HepG2 (cell line): ENCODE results near the gene EGFR. TPM values are rescaled to one million over a fixed set of nuclear protein-coding genes. Genes with fewer than 3 reads are reported as not detected.

Experiments
- ATAC-seq: fragments of 200-7000 bp; cut with Tn5 transposase; 3 replicates; pipeline ENCODE4 v1.9.1; 2020; ENCODE audit warnings: mild to moderate bottlenecking, moderate library complexity
- BruUV-seq: library from RNA; stranded (reverse); fragments of 400-500 nt; replicated peaks from 2 replicates; lab custom pipeline; 2021; lab: Mats Ljungman, UMichigan
- CTCF ChIA-PET: fragments of 300-600 bp; formaldehyde crosslinking; extraction: SDS; loops from one replicate; lab custom pipeline; 2021; ENCODE audit warnings: low total read pairs, inconsistent platforms, low intra/inter-chr PET ratio; lab: Yijun Ruan, JAX
- POLR2A ChIA-PET: fragments of 350-600 bp; sonication (Branson Sonifier 250); formaldehyde crosslinking; loops from one replicate; lab custom pipeline; 2020; ENCODE audit warnings: antibody characterized with exemption, inconsistent platforms; lab: Yijun Ruan, JAX
- DNase-seq: peaks from one replicate; pipeline ENCODE4 v3.0.0-alpha.2; 2015; ENCODE audit warnings: low spot score
- FAIRE-seq: peaks from 3 replicates; lab custom pipeline; 2011; peaks lifted over from hg19 to GRCh38; lab: Jason Lieb, UNC
- H2AFZ ChIP-seq: one replicate; pipeline ENCODE4 v1.6.1; 2011; ENCODE audit warnings: low read length, inconsistent platforms
- H3K27ac ChIP-seq: fragments of 300-600 bp; 3 replicates; pipeline ENCODE4 v1.8.0; 2011; ENCODE audit warnings: mixed run types, mild to moderate bottlenecking, mixed read lengths, low read length, inconsistent platforms; ENCODE audit not compliant: insufficient read depth; ENCODE audit errors: extremely low read length
- H3K27me3 ChIP-seq, 2 experiments: fragments of 200-600 bp in 1 of 2; 2 replicates in 1 of 2; 3 replicates in 1 of 2; pipeline versions ENCODE4 v1.6.0 to v1.8.0; 2011; ENCODE audit warnings: low read length in 2 of 2, mild to moderate bottlenecking in 2 of 2, moderate library complexity in 2 of 2, inconsistent platforms in 1 of 2; ENCODE audit not compliant: insufficient read depth in 2 of 2, control insufficient read depth in 1 of 2
- H3K36me3 ChIP-seq, 2 experiments: fragments of 200-600 bp in 1 of 2; replicated peaks in 1 of 2; 2 replicates in 1 of 2; 3 replicates in 1 of 2; pipeline versions ENCODE4 v1.5.1 to v1.8.0; 2011; ENCODE audit warnings: low read length in 2 of 2, inconsistent platforms in 1 of 2; ENCODE audit not compliant: insufficient read depth in 2 of 2, control insufficient read depth in 1 of 2
- H3K4me1 ChIP-seq: 2 replicates; pipeline ENCODE4 v1.5.1; 2012; ENCODE audit warnings: low read length, inconsistent platforms; ENCODE audit not compliant: insufficient read depth
- H3K4me2 ChIP-seq: 2 replicates; pipeline ENCODE4 v1.6.0; 2011; ENCODE audit warnings: low read depth, low read length, inconsistent platforms
- H3K4me3 ChIP-seq, 3 experiments: fragments of 200-600 bp in 1 of 3; sonication (generic), shearing (Covaris generic) in 1 of 3; replicated peaks in 1 of 3; 2 replicates each; pipeline ENCODE4 v1.5.1; 2011 to 2016; ENCODE audit warnings: low read length in 3 of 3, inconsistent platforms in 2 of 3, low read depth in 2 of 3, mild to moderate bottlenecking in 2 of 3, control low read depth in 1 of 3, mixed read lengths in 1 of 3; ENCODE audit not compliant: insufficient read depth in 1 of 3
- H3K79me2 ChIP-seq: one replicate; pipeline ENCODE4 v1.6.1; 2011; ENCODE audit warnings: low read length, inconsistent platforms; ENCODE audit not compliant: insufficient read depth
- H3K9ac ChIP-seq: 2 replicates; pipeline ENCODE4 v1.6.0; 2011; ENCODE audit warnings: mild to moderate bottlenecking, low read depth, low read length, inconsistent platforms; ENCODE audit not compliant: insufficient read depth
- H3K9me3 ChIP-seq: 2 replicates; pipeline ENCODE4 v1.5.1; 2012; ENCODE audit warnings: mild to moderate bottlenecking, low read length
- H4K20me1 ChIP-seq: 2 replicates; pipeline ENCODE4 v1.6.0; 2011; ENCODE audit warnings: inconsistent platforms, mild to moderate bottlenecking, low read length, moderate library complexity; ENCODE audit not compliant: insufficient read depth
- CREB1 ChIP-seq, 2 experiments: fragments of 450-650 bp in 1 of 2; IDR thresholded peaks; 2 replicates each; pipeline ENCODE4 v1.6.1; 2016 to 2017; ENCODE audit warnings: control low read depth in 1 of 2, mild to moderate bottlenecking in 1 of 2, missing compliant biosample characterization in 1 of 2, missing genetic modification characterization in 1 of 2
- DR1 ChIP-seq: sonication (generic); formaldehyde crosslinking; IDR thresholded peaks from 2 replicates; pipeline ENCODE4 v1.8.0; 2021; ENCODE audit warnings: mild to moderate bottlenecking, missing genetic modification reagents, inconsistent platforms
- FOXO4 ChIP-seq: sonication (generic); formaldehyde crosslinking; conservative IDR thresholded peaks from 2 replicates; pipeline ENCODE4 v1.8.1; 2023; ENCODE audit warnings: missing genetic modification reagents
- NCOA1 ChIP-seq: sonication (generic); formaldehyde crosslinking; IDR thresholded peaks from 2 replicates; pipeline ENCODE4 v1.9.0; 2021; ENCODE audit warnings: missing genetic modification reagents
- NR2F6 ChIP-seq, 2 experiments: IDR thresholded peaks; 2 replicates each; pipeline ENCODE4 v1.6.1; 2016; ENCODE audit warnings: antibody characterized with exemption in 1 of 2, mild to moderate bottlenecking in 1 of 2
- RARG ChIP-seq: sonication (generic); formaldehyde crosslinking; IDR thresholded peaks from 2 replicates; pipeline ENCODE4 v1.4.0; 2020; ENCODE audit warnings: low read depth, mild to moderate bottlenecking, missing genetic modification reagents
- SOX5 ChIP-seq: IDR thresholded peaks from 2 replicates; pipeline ENCODE4 v1.6.1; 2016; ENCODE audit warnings: borderline replicate concordance
- SOX6 ChIP-seq, 2 experiments: fragments of 450-650 bp in 1 of 2; sonication (generic) in 1 of 2; formaldehyde crosslinking in 1 of 2; IDR thresholded peaks; 2 replicates each; pipeline versions ENCODE4 v1.4.0 to v1.6.1; 2017 to 2020; ENCODE audit warnings: antibody characterized with exemption in 1 of 2, mild to moderate bottlenecking in 1 of 2, missing genetic modification reagents in 1 of 2
- ZNF3 ChIP-seq: IDR thresholded peaks from 2 replicates; pipeline ENCODE4 v1.7.0; 2017; ENCODE audit warnings: inconsistent platforms
- ZNF317 ChIP-seq: sonication (generic); formaldehyde crosslinking; IDR thresholded peaks from 2 replicates; pipeline ENCODE4 v1.5.0; 2020; ENCODE audit warnings: mild to moderate bottlenecking, missing genetic modification reagents
- ZNF326 ChIP-seq: sonication (generic); formaldehyde crosslinking; IDR thresholded peaks from 2 replicates; pipeline ENCODE4 v1.4.0; 2020; ENCODE audit warnings: missing genetic modification reagents, borderline replicate concordance
- ZNF83 ChIP-seq: sonication (generic); formaldehyde crosslinking; IDR thresholded peaks from 2 replicates; pipeline ENCODE4 v1.4.0; 2020; ENCODE audit warnings: missing genetic modification reagents, mild to moderate bottlenecking, borderline replicate concordance
- WGBS: methylation state at CpG from one replicate; pipeline ENCODE4 v1.1.6; 2017; ENCODE audit warnings: low lambda C conversion rate; 5-methylcytosine and 5-hydroxymethylcytosine counted together
- in situ Hi-C: cut with HindIII; loops from 2 replicates; pipeline ENCODE4 v1.10.0; 2017; ENCODE audit warnings: low pct_unique_long_range_greater_than_20kb; ENCODE audit not compliant: extremely low pct_ligation_motif_present
- intact Hi-C: fragments of 100-400 bp; cut with micrococcal nuclease; formaldehyde crosslinking; loops from one replicate; pipeline ENCODE4 v1.10.0; 2022; ENCODE audit not compliant: unreplicated experiment
- polyA plus RNA-seq, 8 experiments: library from polyadenylated mRNA; depleted of rRNA in 3 of 8; stranded (reverse) in 7 of 8; unstranded in 1 of 8; fragments of >200 nt; fragmentation: Illumina TruSeq in 4 of 8; extraction: Trizol in 4 of 8; gene quantifications; 2 replicates each; pipeline versions ENCODE4 v1.2.1 to v1.2.3, GENCODE V29; 2011 to 2016; ENCODE audit warnings: low read depth in 4 of 8, missing spikeins in 1 of 8, mixed read lengths in 1 of 8; ENCODE audit not compliant: insufficient read depth in 1 of 8
- total RNA-seq, 5 experiments: library from RNA; depleted of rRNA; stranded (reverse); fragments of >200 nt; fragmentation: Illumina TruSeq; extraction: Trizol; gene quantifications; 2 replicates each; pipeline ENCODE4 v1.2.3, GENCODE V29; 2016; ENCODE audit warnings: low read depth in 1 of 5

EGFR gene
- total and polyA plus RNA-seq, 2 of the 13 experiments (the other 11 are each of a cell fraction or from before 2014, with no cell fraction given), result 7.0 to 10.0 TPM

- Histone ChIP-seq H3K27ac (no peak overlapping the region), H3K79me2 (no peaks in the 10 kb centered on the region), H3K9ac (no peak overlapping the region), H3K4me2 (no peak overlapping the region), H3K36me3 (no peaks in the 10 kb centered on the region), H4K20me1 (no peaks in the 10 kb centered on the region), H3K4me1 (peaks cover 17% of the 10 kb centered on the region), H3K27me3 (peaks cover 0 to 18% of the 10 kb centered on the region in 2 experiments; a peak in 3 of 5 replicates), H3K9me3 (no peaks in the 10 kb centered on the region), H3K4me3 (no peak overlapping the region), H2AFZ (no peak overlapping the region)
- no peak for ATAC-seq
- 16% methylated on average over 9 of the region's 9 CpGs for WGBS
- in situ Hi-C loops (loop anchor here (10.0 kb wide), 1 partner anchor 114 kb away; no protein-coding TSS in a partner anchor), intact Hi-C loops (no loop called here)
- no peak for FAIRE-seq
- TF ChIP-seq ZNF83 (CRISPR knock-in tag) (no peak), SOX6 (IDR thresholded peaks at IDR 0.05) (no peak), SOX6 (CRISPR knock-in tag; IDR thresholded peaks at IDR 0.05) (no peak), SOX5 (CRISPR knock-in tag) (0 out of 2 replicates have a peak, but pooled peaks have one; percentile 15), ZNF317 (no peak), RARG (CRISPR knock-in tag) (no peak), ZNF326 (no peak), CREB1 (IDR thresholded peaks at IDR 0.05) (0 out of 2 replicates have a peak, but pooled peaks have one; percentile 2), CREB1 (CRISPR knock-in tag; IDR thresholded peaks at IDR 0.05) (no peak), NR2F6 (IDR thresholded peaks at IDR 0.05) (no peak), NR2F6 (CRISPR knock-in tag; IDR thresholded peaks at IDR 0.05) (no peak), NCOA1 (CRISPR knock-in tag) (no peak), DR1 (CRISPR knock-in tag) (no peak), FOXO4 (no peak), ZNF3 (CRISPR knock-in tag) (no peak)
- peak; percentile 9 for DNase-seq
- BruUV-seq, result no TSS peak
- ChIA-PET CTCF (no interaction called here), POLR2A (no interaction called here)
Measured at GRCh38 chr7:55258631-55259030, 239.8 kb downstream of the EGFR start.
